OCI-LY3 (cell line): Measurements from ENCODE around the gene CELA1.

Experiments used
- H2AFZ ChIP-seq: fragments of 200-600, 300-600 bp; shearing (Covaris generic); 2 replicates; pipeline ENCODE4 v1.6.0; 2014; ENCODE audit warnings: antibody characterized with exemption, low read depth, low read length
- H3K27ac ChIP-seq: fragments of 200-600, 300-600 bp; sonication (generic); 2 replicates; pipeline ENCODE4 v1.5.1; 2014; ENCODE audit warnings: mild to moderate bottlenecking, low read length, moderate library complexity, mixed read lengths
- H3K27me3 ChIP-seq: fragments of 200-600, 300-600 bp; sonication (generic); 2 replicates; pipeline ENCODE4 v1.6.1; 2014; ENCODE audit warnings: low read depth, low read length, mixed read lengths
- H3K36me3 ChIP-seq: fragments of 200-600, 300-600 bp; sonication (generic); replicated peaks from 2 replicates; pipeline ENCODE3; 2014; ENCODE audit warnings: low read depth, low read length, mixed read lengths
- H3K4me1 ChIP-seq: fragments of 300-600, 200-600 bp; sonication (generic); 2 replicates; pipeline ENCODE4 v1.6.1; 2014; ENCODE audit warnings: low read length, mixed read lengths
- H3K4me2 ChIP-seq: fragments of 200-600, 300-600 bp; sonication (generic); 2 replicates; pipeline ENCODE4 v1.6.1; 2014; ENCODE audit warnings: low read length, mixed read lengths
- H3K4me3 ChIP-seq: fragments of 300-600, 200-600 bp; sonication (generic); 2 replicates; pipeline ENCODE4 v1.5.1; 2014; ENCODE audit warnings: antibody characterized with exemption, mild to moderate bottlenecking, low read length, moderate library complexity
- H3K79me2 ChIP-seq: fragments of 300-600, 200-600 bp; shearing (Covaris generic); 2 replicates; pipeline ENCODE4 v1.6.1; 2014; ENCODE audit warnings: mild to moderate bottlenecking, low read length, mixed read lengths
- H3K9ac ChIP-seq: fragments of 300-600, 200-600 bp; shearing (Covaris generic); 2 replicates; pipeline ENCODE4 v1.6.0; 2014; ENCODE audit warnings: mild to moderate bottlenecking, low read length, moderate library complexity
- H3K9me3 ChIP-seq: fragments of 200-600, 300-600 bp; shearing (Covaris generic); 2 replicates; pipeline ENCODE4 v1.6.1; 2014; ENCODE audit warnings: low read length, mixed read lengths; ENCODE audit not compliant: insufficient read depth
- H4K20me1 ChIP-seq: fragments of 200-600, 300-600 bp; sonication (generic); 2 replicates; pipeline ENCODE4 v1.6.1; 2016; ENCODE audit warnings: low read length, mixed read lengths; ENCODE audit not compliant: insufficient read depth
- CTCF ChIP-seq: fragments of 200-600, 300-600 bp; sonication (generic); IDR thresholded peaks from 2 replicates; pipeline ENCODE4 v1.5.1; 2014; ENCODE audit warnings: antibody characterized with exemption, low read length, low read depth
- EZH2phosphoT487 ChIP-seq: fragments of 200-600 bp; shearing (Covaris generic); IDR thresholded peaks from 2 replicates; pipeline ENCODE4 v1.6.1; 2018; ENCODE audit warnings: antibody characterized with exemption, mixed run types, low read depth

The CELA1 gene

GRCh38 chr12:51373187-51373586 lies 26.7 kb upstream of the CELA1 start:
- Histone ChIP-seq H4K20me1 (no peaks in the 10 kb centered on the region), H3K4me3 (no peak overlapping the region), H3K27ac (no peak overlapping the region), H3K9ac (no peak overlapping the region), H3K36me3 (peaks cover 68% of the 10 kb centered on the region), H3K9me3 (no peaks in the 10 kb centered on the region), H3K79me2 (no peaks in the 10 kb centered on the region), H2AFZ (no peak overlapping the region), H3K4me1 (peaks cover 44% of the 10 kb centered on the region), H3K4me2 (no peak overlapping the region), H3K27me3 (no peaks in the 10 kb centered on the region)
- TF ChIP-seq EZH2phosphoT487 (no peak), CTCF (no peak)

GRCh38 chr12:51372021-51372420 lies 25.5 kb upstream of the CELA1 start:
- H3K27me3 ChIP-seq: no peaks in the 10 kb centered on the region
- H3K9ac ChIP-seq: peak overlapping the region; percentile 5; the same call in 1 of the 2 replicates
- H3K36me3 ChIP-seq: peaks cover 70% of the 10 kb centered on the region
- H3K4me2 ChIP-seq: no peak overlapping the region
- H3K4me1 ChIP-seq: peaks cover 53% of the 10 kb centered on the region
- no peak overlapping the region for H3K4me3 ChIP-seq
- TF ChIP-seq CTCF: 0 out of 2 replicates have a peak, but pooled peaks have one; percentile 5
- no peak for TF ChIP-seq EZH2phosphoT487
- H3K9me3 ChIP-seq: no peaks in the 10 kb centered on the region
- no peak overlapping the region for H2AFZ ChIP-seq
- H3K27ac ChIP-seq: no peak overlapping the region
- no peaks in the 10 kb centered on the region for H3K79me2 ChIP-seq
- no peaks in the 10 kb centered on the region for H4K20me1 ChIP-seq

GRCh38 chr12:51371295-51371953 lies 24.9 kb upstream of the CELA1 start:
- Histone ChIP-seq H3K27ac (no peak overlapping the region), H3K36me3 (peaks cover 67% of the 10 kb centered on the region), H3K4me3 (no peak overlapping the region), H2AFZ (no peak overlapping the region), H3K79me2 (no peaks in the 10 kb centered on the region), H3K4me2 (no peak overlapping the region), H3K9ac (peak overlapping the region; percentile 5; the same call in 1 of the 2 replicates), H4K20me1 (no peaks in the 10 kb centered on the region), H3K9me3 (no peaks in the 10 kb centered on the region), H3K4me1 (peaks cover 53% of the 10 kb centered on the region), H3K27me3 (no peaks in the 10 kb centered on the region)
- TF ChIP-seq EZH2phosphoT487 (no peak), CTCF (no peak)

GRCh38 chr12:51370667-51371066 lies 24.2 kb upstream of the CELA1 start:
- no peaks in the 10 kb centered on the region for H3K79me2 ChIP-seq
- no peak overlapping the region for H3K4me2 ChIP-seq
- H4K20me1 ChIP-seq: no peaks in the 10 kb centered on the region
- TF ChIP-seq EZH2phosphoT487 (no peak), CTCF (no peak)
- no peak overlapping the region for H3K27ac ChIP-seq
- H2AFZ ChIP-seq: no peak overlapping the region
- H3K27me3 ChIP-seq: no peaks in the 10 kb centered on the region
- H3K36me3 ChIP-seq: peaks cover 67% of the 10 kb centered on the region
- no peak overlapping the region for H3K4me3 ChIP-seq
- H3K9me3 ChIP-seq: no peaks in the 10 kb centered on the region
- H3K4me1 ChIP-seq: peaks cover 53% of the 10 kb centered on the region
- no peak overlapping the region for H3K9ac ChIP-seq
